HepG2 (cell line): Measurements from ENCODE around the gene PNMA8C. TPM values are rescaled to one million over a fixed set of nuclear protein-coding genes. Genes with fewer than 3 reads are reported as not detected.

Experiments
- CCAR2 ChIP-seq: fragments of 200-400 bp; formaldehyde crosslinking; optimal IDR thresholded peaks from 2 replicates; pipeline ENCODE3; 2018; ENCODE audit warnings: low read depth, mild to moderate bottlenecking, low read length, moderate library complexity
- FOSL1 ChIP-seq: sonication (generic); formaldehyde crosslinking; IDR thresholded peaks from 2 replicates; pipeline ENCODE4 v1.9.0; 2021; ENCODE audit warnings: missing genetic modification reagents, borderline replicate concordance
- HBP1 ChIP-seq: IDR thresholded peaks from 2 replicates; pipeline ENCODE4 v1.6.1; 2016; ENCODE audit warnings: low read depth, control low read depth
- KDM6A ChIP-seq: IDR thresholded peaks from 2 replicates; pipeline ENCODE4 v1.6.1; 2016; ENCODE audit warnings: low read depth
- KLF9 ChIP-seq: IDR thresholded peaks from 2 replicates; pipeline ENCODE4 v1.6.1; 2016; ENCODE audit warnings: low read depth
- NFYC ChIP-seq: IDR thresholded peaks from 2 replicates; pipeline ENCODE4 v1.6.1; 2016; ENCODE audit warnings: missing genetic modification reagents, missing compliant biosample characterization
- PAXIP1 ChIP-seq: sonication (generic); formaldehyde crosslinking; conservative IDR thresholded peaks from 2 replicates; pipeline ENCODE4 v1.4.0; 2020; ENCODE audit warnings: mild to moderate bottlenecking, missing genetic modification reagents, moderate library complexity
- SALL2 ChIP-seq: sonication (generic); formaldehyde crosslinking; IDR thresholded peaks from 2 replicates; pipeline ENCODE4 v1.8.1; 2023; ENCODE audit warnings: mild to moderate bottlenecking, missing genetic modification reagents, inconsistent platforms
- SRY ChIP-seq: sonication (generic); formaldehyde crosslinking; IDR thresholded peaks from 2 replicates; pipeline ENCODE4 v1.8.0; 2022; ENCODE audit warnings: mild to moderate bottlenecking, missing genetic modification reagents
- TCF7 ChIP-seq: sonication (generic); IDR thresholded peaks from 2 replicates; pipeline ENCODE4 v1.6.1; 2016; ENCODE audit warnings: antibody characterized with exemption, low read depth
- ZNF12 ChIP-seq: sonication (generic); formaldehyde crosslinking; IDR thresholded peaks from 2 replicates; pipeline ENCODE4 v1.5.0; 2020; ENCODE audit warnings: missing genetic modification reagents
- ZNF256 ChIP-seq: sonication (generic); formaldehyde crosslinking; conservative IDR thresholded peaks from 2 replicates; pipeline ENCODE4 v1.4.0; 2020; ENCODE audit warnings: missing genetic modification reagents
- ZNF282 ChIP-seq: fragments of 450-650 bp; IDR thresholded peaks from 2 replicates; pipeline ENCODE4 v1.6.1; 2018; ENCODE audit not compliant: partially characterized antibody
- ZNF607 ChIP-seq: sonication (generic); formaldehyde crosslinking; IDR thresholded peaks from 2 replicates; pipeline ENCODE4 v1.5.1; 2020; ENCODE audit warnings: missing genetic modification reagents, mild to moderate bottlenecking, borderline replicate concordance
- ZNF644 ChIP-seq: IDR thresholded peaks from 2 replicates; pipeline ENCODE4 v1.6.1; 2016; ENCODE audit warnings: low read depth
- ZNF879 ChIP-seq: sonication (generic); formaldehyde crosslinking; IDR thresholded peaks from 2 replicates; pipeline ENCODE4 v1.8.1; 2023; ENCODE audit warnings: missing genetic modification reagents
- polyA plus RNA-seq, 8 experiments: library from polyadenylated mRNA; depleted of rRNA in 3 of 8; stranded (reverse) in 7 of 8; unstranded in 1 of 8; fragments of >200 nt; fragmentation: Illumina TruSeq in 4 of 8; extraction: Trizol in 4 of 8; gene quantifications; 2 replicates each; pipeline versions ENCODE4 v1.2.1 to v1.2.3, GENCODE V29; 2011 to 2016; ENCODE audit warnings: low read depth in 4 of 8, missing spikeins in 1 of 8, mixed read lengths in 1 of 8; ENCODE audit not compliant: insufficient read depth in 1 of 8
- total RNA-seq, 5 experiments: library from RNA; depleted of rRNA; stranded (reverse); fragments of >200 nt; fragmentation: Illumina TruSeq; extraction: Trizol; gene quantifications; 2 replicates each; pipeline ENCODE4 v1.2.3, GENCODE V29; 2016; ENCODE audit warnings: low read depth in 1 of 5
- TF ChIP-seq, protein P1 (sequence below): sonication (generic); formaldehyde crosslinking; IDR thresholded peaks from 2 replicates; pipeline ENCODE4 v1.5.0; 2020; ENCODE audit warnings: mild to moderate bottlenecking, missing genetic modification reagents, borderline replicate concordance
- TF ChIP-seq, protein P2 (sequence below): sonication (generic); formaldehyde crosslinking; IDR thresholded peaks from 2 replicates; pipeline ENCODE4 v1.4.0; 2020; ENCODE audit warnings: missing genetic modification reagents, borderline replicate concordance

Gene PNMA8C
- total and polyA plus RNA-seq, 2 of the 13 experiments (the other 11 are each of a cell fraction or from before 2014, with no cell fraction given), result not detected

DNA sequence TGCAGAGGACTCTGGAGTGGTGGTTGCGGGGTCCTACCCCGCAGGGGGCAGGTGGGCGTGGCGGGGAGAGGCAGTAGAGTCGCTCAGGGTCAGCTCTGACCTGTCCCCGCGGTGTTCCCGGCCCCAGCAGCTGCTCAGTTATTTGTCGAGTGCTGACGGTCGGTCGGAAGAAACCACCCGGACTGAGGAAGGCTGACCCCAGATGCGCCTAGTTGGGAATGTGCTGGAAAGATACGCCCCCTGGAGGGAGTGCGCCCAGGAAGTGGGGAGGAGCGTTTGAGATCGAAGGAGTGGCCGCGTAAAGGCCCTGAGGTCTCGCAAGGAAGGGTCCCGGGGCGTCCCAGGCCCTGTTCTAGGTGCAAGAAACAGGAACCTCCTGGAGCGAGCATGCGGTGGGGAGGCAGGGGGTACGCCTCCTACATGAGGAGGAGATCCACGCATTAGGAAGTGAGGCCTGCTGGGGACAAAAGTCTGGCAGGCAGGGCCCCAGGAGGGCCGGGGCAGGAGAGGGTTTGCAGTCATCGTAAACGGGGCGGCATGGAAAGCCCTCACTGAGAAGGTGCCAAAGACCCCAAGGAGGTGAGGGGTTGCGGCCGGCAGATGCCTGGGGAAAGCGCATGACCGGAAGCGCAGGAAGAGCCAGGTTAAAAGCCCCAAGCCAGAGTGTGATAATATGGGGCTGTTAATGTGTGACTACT lies 24.5 kb downstream of the PNMA8C start (continued):
- TF ChIP-seq PAXIP1 (CRISPR knock-in tag), result peak; percentile 63
- peak; percentile 91 for TF ChIP-seq KLF9 (CRISPR knock-in tag)
- TF ChIP-seq CCAR2, result no peak
- 0 out of 2 replicates have a peak, but pooled peaks have one; percentile 6 for TF ChIP-seq NFYC
- peak; percentile 86 for TF ChIP-seq SALL2
- TF ChIP-seq ZNF282, result no peak
- TF ChIP-seq, protein P1, sequence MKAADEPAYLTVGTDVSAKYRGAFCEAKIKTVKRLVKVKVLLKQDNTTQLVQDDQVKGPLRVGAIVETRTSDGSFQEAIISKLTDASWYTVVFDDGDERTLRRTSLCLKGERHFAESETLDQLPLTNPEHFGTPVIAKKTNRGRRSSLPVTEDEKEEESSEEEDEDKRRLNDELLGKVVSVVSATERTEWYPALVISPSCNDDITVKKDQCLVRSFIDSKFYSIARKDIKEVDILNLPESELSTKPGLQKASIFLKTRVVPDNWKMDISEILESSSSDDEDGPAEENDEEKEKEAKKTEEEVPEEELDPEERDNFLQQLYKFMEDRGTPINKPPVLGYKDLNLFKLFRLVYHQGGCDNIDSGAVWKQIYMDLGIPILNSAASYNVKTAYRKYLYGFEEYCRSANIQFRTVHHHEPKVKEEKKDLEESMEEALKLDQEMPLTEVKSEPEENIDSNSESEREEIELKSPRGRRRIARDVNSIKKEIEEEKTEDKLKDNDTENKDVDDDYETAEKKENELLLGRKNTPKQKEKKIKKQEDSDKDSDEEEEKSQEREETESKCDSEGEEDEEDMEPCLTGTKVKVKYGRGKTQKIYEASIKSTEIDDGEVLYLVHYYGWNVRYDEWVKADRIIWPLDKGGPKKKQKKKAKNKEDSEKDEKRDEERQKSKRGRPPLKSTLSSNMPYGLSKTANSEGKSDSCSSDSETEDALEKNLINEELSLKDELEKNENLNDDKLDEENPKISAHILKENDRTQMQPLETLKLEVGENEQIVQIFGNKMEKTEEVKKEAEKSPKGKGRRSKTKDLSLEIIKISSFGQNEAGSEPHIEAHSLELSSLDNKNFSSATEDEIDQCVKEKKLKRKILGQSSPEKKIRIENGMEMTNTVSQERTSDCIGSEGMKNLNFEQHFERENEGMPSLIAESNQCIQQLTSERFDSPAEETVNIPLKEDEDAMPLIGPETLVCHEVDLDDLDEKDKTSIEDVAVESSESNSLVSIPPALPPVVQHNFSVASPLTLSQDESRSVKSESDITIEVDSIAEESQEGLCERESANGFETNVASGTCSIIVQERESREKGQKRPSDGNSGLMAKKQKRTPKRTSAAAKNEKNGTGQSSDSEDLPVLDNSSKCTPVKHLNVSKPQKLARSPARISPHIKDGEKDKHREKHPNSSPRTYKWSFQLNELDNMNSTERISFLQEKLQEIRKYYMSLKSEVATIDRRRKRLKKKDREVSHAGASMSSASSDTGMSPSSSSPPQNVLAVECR, result peak; percentile 71; the same call in 1 of the 2 replicates
- TF ChIP-seq HBP1 (CRISPR knock-in tag), result no peak
- no peak for TF ChIP-seq ZNF12 (CRISPR knock-in tag)
- 0 out of 2 replicates have a peak, but pooled peaks have one; percentile 49 for TF ChIP-seq SRY (CRISPR knock-in tag)
- no peak for TF ChIP-seq ZNF879 (CRISPR knock-in tag)
- no peak for TF ChIP-seq TCF7
- TF ChIP-seq ZNF607 (CRISPR knock-in tag), result peak; percentile 12; the same call in 1 of the 2 replicates
- TF ChIP-seq, protein P2, sequence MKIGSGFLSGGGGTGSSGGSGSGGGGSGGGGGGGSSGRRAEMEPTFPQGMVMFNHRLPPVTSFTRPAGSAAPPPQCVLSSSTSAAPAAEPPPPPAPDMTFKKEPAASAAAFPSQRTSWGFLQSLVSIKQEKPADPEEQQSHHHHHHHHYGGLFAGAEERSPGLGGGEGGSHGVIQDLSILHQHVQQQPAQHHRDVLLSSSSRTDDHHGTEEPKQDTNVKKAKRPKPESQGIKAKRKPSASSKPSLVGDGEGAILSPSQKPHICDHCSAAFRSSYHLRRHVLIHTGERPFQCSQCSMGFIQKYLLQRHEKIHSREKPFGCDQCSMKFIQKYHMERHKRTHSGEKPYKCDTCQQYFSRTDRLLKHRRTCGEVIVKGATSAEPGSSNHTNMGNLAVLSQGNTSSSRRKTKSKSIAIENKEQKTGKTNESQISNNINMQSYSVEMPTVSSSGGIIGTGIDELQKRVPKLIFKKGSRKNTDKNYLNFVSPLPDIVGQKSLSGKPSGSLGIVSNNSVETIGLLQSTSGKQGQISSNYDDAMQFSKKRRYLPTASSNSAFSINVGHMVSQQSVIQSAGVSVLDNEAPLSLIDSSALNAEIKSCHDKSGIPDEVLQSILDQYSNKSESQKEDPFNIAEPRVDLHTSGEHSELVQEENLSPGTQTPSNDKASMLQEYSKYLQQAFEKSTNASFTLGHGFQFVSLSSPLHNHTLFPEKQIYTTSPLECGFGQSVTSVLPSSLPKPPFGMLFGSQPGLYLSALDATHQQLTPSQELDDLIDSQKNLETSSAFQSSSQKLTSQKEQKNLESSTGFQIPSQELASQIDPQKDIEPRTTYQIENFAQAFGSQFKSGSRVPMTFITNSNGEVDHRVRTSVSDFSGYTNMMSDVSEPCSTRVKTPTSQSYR, result no peak
- 0 out of 2 replicates have a peak, but pooled peaks have one; percentile 51 for TF ChIP-seq ZNF256 (CRISPR knock-in tag)
- TF ChIP-seq ZNF644, result no peak
- TF ChIP-seq FOSL1, result no peak
- TF ChIP-seq KDM6A, result no peak
